HepG2 (cell line): Measurements from ENCODE around the gene MYRIP. TPM values are rescaled to one million over a fixed set of nuclear protein-coding genes. Genes with fewer than 3 reads are reported as not detected.

Source experiments
- ATAC-seq: fragments of 200-7000 bp; cut with Tn5 transposase; 3 replicates; pipeline ENCODE4 v1.9.1; 2020; ENCODE audit warnings: mild to moderate bottlenecking, moderate library complexity
- BruUV-seq: library from RNA; stranded (reverse); fragments of 400-500 nt; replicated peaks from 2 replicates; lab custom pipeline; 2021; lab: Mats Ljungman, UMichigan
- CTCF ChIA-PET: fragments of 300-600 bp; formaldehyde crosslinking; extraction: SDS; loops from one replicate; lab custom pipeline; 2021; ENCODE audit warnings: low total read pairs, inconsistent platforms, low intra/inter-chr PET ratio; lab: Yijun Ruan, JAX
- POLR2A ChIA-PET: fragments of 350-600 bp; sonication (Branson Sonifier 250); formaldehyde crosslinking; loops from one replicate; lab custom pipeline; 2020; ENCODE audit warnings: antibody characterized with exemption, inconsistent platforms; lab: Yijun Ruan, JAX
- DNase-seq: peaks from one replicate; pipeline ENCODE4 v3.0.0-alpha.2; 2015; ENCODE audit warnings: low spot score
- FAIRE-seq: peaks from 3 replicates; lab custom pipeline; 2011; peaks lifted over from hg19 to GRCh38; lab: Jason Lieb, UNC
- H2AFZ ChIP-seq: one replicate; pipeline ENCODE4 v1.6.1; 2011; ENCODE audit warnings: low read length, inconsistent platforms
- H3K27ac ChIP-seq: fragments of 300-600 bp; 3 replicates; pipeline ENCODE4 v1.8.0; 2011; ENCODE audit warnings: mixed run types, mild to moderate bottlenecking, mixed read lengths, low read length, inconsistent platforms; ENCODE audit not compliant: insufficient read depth; ENCODE audit errors: extremely low read length
- H3K27me3 ChIP-seq, 2 experiments: fragments of 200-600 bp in 1 of 2; 2 replicates in 1 of 2; 3 replicates in 1 of 2; pipeline versions ENCODE4 v1.6.0 to v1.8.0; 2011; ENCODE audit warnings: low read length in 2 of 2, mild to moderate bottlenecking in 2 of 2, moderate library complexity in 2 of 2, inconsistent platforms in 1 of 2; ENCODE audit not compliant: insufficient read depth in 2 of 2, control insufficient read depth in 1 of 2
- H3K36me3 ChIP-seq, 2 experiments: fragments of 200-600 bp in 1 of 2; replicated peaks in 1 of 2; 2 replicates in 1 of 2; 3 replicates in 1 of 2; pipeline versions ENCODE4 v1.5.1 to v1.8.0; 2011; ENCODE audit warnings: low read length in 2 of 2, inconsistent platforms in 1 of 2; ENCODE audit not compliant: insufficient read depth in 2 of 2, control insufficient read depth in 1 of 2
- H3K4me1 ChIP-seq: 2 replicates; pipeline ENCODE4 v1.5.1; 2012; ENCODE audit warnings: low read length, inconsistent platforms; ENCODE audit not compliant: insufficient read depth
- H3K4me2 ChIP-seq: 2 replicates; pipeline ENCODE4 v1.6.0; 2011; ENCODE audit warnings: low read depth, low read length, inconsistent platforms
- H3K4me3 ChIP-seq, 3 experiments: fragments of 200-600 bp in 1 of 3; sonication (generic), shearing (Covaris generic) in 1 of 3; replicated peaks in 1 of 3; 2 replicates each; pipeline ENCODE4 v1.5.1; 2011 to 2016; ENCODE audit warnings: low read length in 3 of 3, inconsistent platforms in 2 of 3, low read depth in 2 of 3, mild to moderate bottlenecking in 2 of 3, control low read depth in 1 of 3, mixed read lengths in 1 of 3; ENCODE audit not compliant: insufficient read depth in 1 of 3
- H3K79me2 ChIP-seq: one replicate; pipeline ENCODE4 v1.6.1; 2011; ENCODE audit warnings: low read length, inconsistent platforms; ENCODE audit not compliant: insufficient read depth
- H3K9ac ChIP-seq: 2 replicates; pipeline ENCODE4 v1.6.0; 2011; ENCODE audit warnings: mild to moderate bottlenecking, low read depth, low read length, inconsistent platforms; ENCODE audit not compliant: insufficient read depth
- H3K9me3 ChIP-seq: 2 replicates; pipeline ENCODE4 v1.5.1; 2012; ENCODE audit warnings: mild to moderate bottlenecking, low read length
- H4K20me1 ChIP-seq: 2 replicates; pipeline ENCODE4 v1.6.0; 2011; ENCODE audit warnings: inconsistent platforms, mild to moderate bottlenecking, low read length, moderate library complexity; ENCODE audit not compliant: insufficient read depth
- AGO2 ChIP-seq: fragments of 200-400 bp; formaldehyde crosslinking; optimal IDR thresholded peaks from 2 replicates; pipeline ENCODE3; 2017; ENCODE audit warnings: mild to moderate bottlenecking, low read depth, low read length, moderate library complexity
- CHCHD3 ChIP-seq: sonication (generic); formaldehyde crosslinking; IDR thresholded peaks from 2 replicates; pipeline ENCODE4 v1.8.0; 2022; ENCODE audit warnings: mild to moderate bottlenecking, missing genetic modification reagents, moderate library complexity
- EED ChIP-seq: sonication (generic); formaldehyde crosslinking; IDR thresholded peaks from 2 replicates; pipeline ENCODE4 v1.5.0; 2020; ENCODE audit warnings: mild to moderate bottlenecking, missing genetic modification reagents
- GPBP1L1 ChIP-seq: sonication (generic); formaldehyde crosslinking; IDR thresholded peaks from 2 replicates; pipeline ENCODE4 v1.5.0; 2020; ENCODE audit warnings: mild to moderate bottlenecking, missing genetic modification reagents
- KLF15 ChIP-seq: sonication (generic); formaldehyde crosslinking; IDR thresholded peaks from 2 replicates; pipeline ENCODE4 v1.8.1; 2023; ENCODE audit warnings: borderline replicate concordance, mild to moderate bottlenecking, inconsistent platforms, missing genetic modification reagents, mixed read lengths
- NFIB ChIP-seq: sonication (generic); formaldehyde crosslinking; IDR thresholded peaks from 2 replicates; pipeline ENCODE4 v1.9.0; 2021; ENCODE audit warnings: missing genetic modification reagents, mild to moderate bottlenecking, borderline replicate concordance
- PCBP1 ChIP-seq: fragments of 200-400 bp; formaldehyde crosslinking; IDR thresholded peaks from 2 replicates; pipeline ENCODE4 v1.6.1; 2017; ENCODE audit warnings: mild to moderate bottlenecking, low read depth, low read length, borderline replicate concordance
- TBX2 ChIP-seq: sonication (generic); formaldehyde crosslinking; IDR thresholded peaks from 2 replicates; pipeline ENCODE4 v1.5.0; 2020; ENCODE audit warnings: missing genetic modification reagents, mild to moderate bottlenecking, borderline replicate concordance
- ZBTB7B ChIP-seq: sonication (generic); formaldehyde crosslinking; IDR thresholded peaks from 2 replicates; pipeline ENCODE4 v1.4.0; 2020; ENCODE audit warnings: missing genetic modification reagents
- ZNF251 ChIP-seq: sonication (generic); formaldehyde crosslinking; IDR thresholded peaks from 2 replicates; pipeline ENCODE4 v1.9.0; 2021; ENCODE audit warnings: mild to moderate bottlenecking, missing genetic modification reagents
- ZNF430 ChIP-seq: sonication (generic); formaldehyde crosslinking; IDR thresholded peaks from 2 replicates; pipeline ENCODE4 v1.9.0; 2021; ENCODE audit warnings: mild to moderate bottlenecking, missing genetic modification reagents
- ZNF501 ChIP-seq: sonication (generic); formaldehyde crosslinking; IDR thresholded peaks from 2 replicates; pipeline ENCODE4 v1.5.1; 2020; ENCODE audit warnings: mild to moderate bottlenecking, moderate library complexity, missing genetic modification reagents
- ZNF563 ChIP-seq: sonication (generic); formaldehyde crosslinking; IDR thresholded peaks from 2 replicates; pipeline ENCODE4 v1.8.0; 2022; ENCODE audit warnings: mild to moderate bottlenecking, moderate library complexity, missing genetic modification reagents
- WGBS: methylation state at CpG from one replicate; pipeline ENCODE4 v1.1.6; 2017; ENCODE audit warnings: low lambda C conversion rate; 5-methylcytosine and 5-hydroxymethylcytosine counted together
- in situ Hi-C: cut with HindIII; loops from 2 replicates; pipeline ENCODE4 v1.10.0; 2017; ENCODE audit warnings: low pct_unique_long_range_greater_than_20kb; ENCODE audit not compliant: extremely low pct_ligation_motif_present
- intact Hi-C: fragments of 100-400 bp; cut with micrococcal nuclease; formaldehyde crosslinking; loops from one replicate; pipeline ENCODE4 v1.10.0; 2022; ENCODE audit not compliant: unreplicated experiment
- polyA plus RNA-seq, 8 experiments: library from polyadenylated mRNA; depleted of rRNA in 3 of 8; stranded (reverse) in 7 of 8; unstranded in 1 of 8; fragments of >200 nt; fragmentation: Illumina TruSeq in 4 of 8; extraction: Trizol in 4 of 8; gene quantifications; 2 replicates each; pipeline versions ENCODE4 v1.2.1 to v1.2.3, GENCODE V29; 2011 to 2016; ENCODE audit warnings: low read depth in 4 of 8, missing spikeins in 1 of 8, mixed read lengths in 1 of 8; ENCODE audit not compliant: insufficient read depth in 1 of 8
- total RNA-seq, 5 experiments: library from RNA; depleted of rRNA; stranded (reverse); fragments of >200 nt; fragmentation: Illumina TruSeq; extraction: Trizol; gene quantifications; 2 replicates each; pipeline ENCODE4 v1.2.3, GENCODE V29; 2016; ENCODE audit warnings: low read depth in 1 of 5
- TF ChIP-seq, protein P1 (sequence below): sonication (generic); formaldehyde crosslinking; IDR thresholded peaks from 2 replicates; pipeline ENCODE4 v1.4.0; 2020; ENCODE audit warnings: missing genetic modification reagents

Gene MYRIP
- total and polyA plus RNA-seq, 2 of the 13 experiments (the other 11 are each of a cell fraction or from before 2014, with no cell fraction given): 0.64 to 0.84 TPM

GRCh38 chr3:39791603-39792002, 17.8 kb upstream of the MYRIP start (continued):
- TF ChIP-seq ZBTB7B (CRISPR knock-in tag): no peak

DNA sequence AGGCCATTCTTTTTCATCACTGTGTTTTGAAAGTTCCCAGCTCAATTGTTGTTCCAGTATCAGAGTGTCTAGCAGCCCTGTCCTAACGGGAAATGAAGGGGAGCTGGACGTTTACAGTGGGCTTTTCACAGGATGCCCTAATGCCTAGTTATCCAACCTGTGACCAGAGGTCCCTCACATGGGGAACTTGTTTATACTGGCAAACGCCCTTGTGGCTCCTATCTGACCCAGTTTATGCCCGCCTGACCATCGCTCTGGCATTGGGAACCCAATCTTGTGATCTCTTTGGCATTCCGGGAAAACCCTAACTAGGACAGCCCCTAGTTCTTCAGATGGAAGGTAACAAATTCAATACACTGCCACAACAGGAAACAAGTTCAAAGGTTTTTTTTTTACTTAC, 14.5 kb upstream of the MYRIP start:
- no peak overlapping the region for H3K27ac ChIP-seq
- H3K36me3 ChIP-seq: no peaks in the 10 kb centered on the region
- H3K27me3 ChIP-seq: no peaks in the 10 kb centered on the region
- WGBS: 28% methylated on average over 6 of the region's 6 CpGs
- no peaks in the 10 kb centered on the region for H3K79me2 ChIP-seq
- no peak for ATAC-seq
- H2AFZ ChIP-seq: no peak overlapping the region
- H3K9me3 ChIP-seq: no peaks in the 10 kb centered on the region
- no peaks in the 10 kb centered on the region for H4K20me1 ChIP-seq
- CTCF ChIA-PET: no interaction called here
- no peak overlapping the region for H3K9ac ChIP-seq
- no peak for FAIRE-seq
- POLR2A ChIA-PET: no interaction called here
- no peak for DNase-seq
- no peak overlapping the region for H3K4me3 ChIP-seq
- H3K4me1 ChIP-seq: peaks cover 7% of the 10 kb centered on the region
- in situ Hi-C loops: no loop called here
- intact Hi-C loops: no loop called here
- no TSS peak for BruUV-seq
- H3K4me2 ChIP-seq: no peak overlapping the region
- TF ChIP-seq KLF15 (CRISPR knock-in tag): no peak
- no peak for TF ChIP-seq ZNF501 (CRISPR knock-in tag)
- TF ChIP-seq ZNF251: no peak

DNA sequence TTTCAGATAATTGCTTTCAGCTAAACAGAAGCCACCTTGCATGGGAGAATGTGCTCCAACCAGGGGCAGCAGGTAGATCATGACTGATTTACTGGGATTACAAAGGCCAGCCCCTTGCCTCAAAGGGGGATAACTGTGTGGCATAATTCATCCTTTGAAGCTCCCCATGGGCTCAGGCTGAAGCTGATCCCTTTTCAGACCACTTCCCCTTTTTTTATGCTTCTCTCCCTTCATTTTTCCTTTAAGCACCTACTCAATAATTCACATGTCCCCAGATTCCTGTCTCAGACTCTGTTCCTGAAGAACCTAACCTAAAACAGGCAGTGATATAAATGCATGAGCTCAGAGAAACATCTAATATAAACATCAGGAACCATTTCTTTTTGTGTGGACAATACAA, 8.2 kb upstream of the MYRIP start:
- H3K4me3 ChIP-seq: no peak overlapping the region
- H3K9me3 ChIP-seq: no peaks in the 10 kb centered on the region
- H3K27ac ChIP-seq: no peak overlapping the region
- ChIA-PET CTCF (no interaction called here), POLR2A (no interaction called here)
- no peaks in the 10 kb centered on the region for H3K36me3 ChIP-seq
- peaks cover 22% of the 10 kb centered on the region for H3K4me1 ChIP-seq
- no peaks in the 10 kb centered on the region for H4K20me1 ChIP-seq
- H2AFZ ChIP-seq: no peak overlapping the region
- in situ Hi-C loops (no loop called here), intact Hi-C loops (no loop called here)
- H3K27me3 ChIP-seq: no peaks in the 10 kb centered on the region
- DNase-seq (no peak), ATAC-seq (no peak), FAIRE-seq (no peak)
- H3K4me2 ChIP-seq: no peak overlapping the region
- no peaks in the 10 kb centered on the region for H3K79me2 ChIP-seq
- no peak overlapping the region for H3K9ac ChIP-seq
- no TSS peak for BruUV-seq
- TF ChIP-seq CHCHD3 (no peak), NFIB (CRISPR knock-in tag) (no peak), PCBP1 (no peak), ZNF563 (CRISPR knock-in tag) (no peak), TBX2 (CRISPR knock-in tag) (no peak), GPBP1L1 (CRISPR knock-in tag) (no peak), AGO2 (no peak), EED (no peak), ZNF430 (no peak)
- TF ChIP-seq, protein P1, sequence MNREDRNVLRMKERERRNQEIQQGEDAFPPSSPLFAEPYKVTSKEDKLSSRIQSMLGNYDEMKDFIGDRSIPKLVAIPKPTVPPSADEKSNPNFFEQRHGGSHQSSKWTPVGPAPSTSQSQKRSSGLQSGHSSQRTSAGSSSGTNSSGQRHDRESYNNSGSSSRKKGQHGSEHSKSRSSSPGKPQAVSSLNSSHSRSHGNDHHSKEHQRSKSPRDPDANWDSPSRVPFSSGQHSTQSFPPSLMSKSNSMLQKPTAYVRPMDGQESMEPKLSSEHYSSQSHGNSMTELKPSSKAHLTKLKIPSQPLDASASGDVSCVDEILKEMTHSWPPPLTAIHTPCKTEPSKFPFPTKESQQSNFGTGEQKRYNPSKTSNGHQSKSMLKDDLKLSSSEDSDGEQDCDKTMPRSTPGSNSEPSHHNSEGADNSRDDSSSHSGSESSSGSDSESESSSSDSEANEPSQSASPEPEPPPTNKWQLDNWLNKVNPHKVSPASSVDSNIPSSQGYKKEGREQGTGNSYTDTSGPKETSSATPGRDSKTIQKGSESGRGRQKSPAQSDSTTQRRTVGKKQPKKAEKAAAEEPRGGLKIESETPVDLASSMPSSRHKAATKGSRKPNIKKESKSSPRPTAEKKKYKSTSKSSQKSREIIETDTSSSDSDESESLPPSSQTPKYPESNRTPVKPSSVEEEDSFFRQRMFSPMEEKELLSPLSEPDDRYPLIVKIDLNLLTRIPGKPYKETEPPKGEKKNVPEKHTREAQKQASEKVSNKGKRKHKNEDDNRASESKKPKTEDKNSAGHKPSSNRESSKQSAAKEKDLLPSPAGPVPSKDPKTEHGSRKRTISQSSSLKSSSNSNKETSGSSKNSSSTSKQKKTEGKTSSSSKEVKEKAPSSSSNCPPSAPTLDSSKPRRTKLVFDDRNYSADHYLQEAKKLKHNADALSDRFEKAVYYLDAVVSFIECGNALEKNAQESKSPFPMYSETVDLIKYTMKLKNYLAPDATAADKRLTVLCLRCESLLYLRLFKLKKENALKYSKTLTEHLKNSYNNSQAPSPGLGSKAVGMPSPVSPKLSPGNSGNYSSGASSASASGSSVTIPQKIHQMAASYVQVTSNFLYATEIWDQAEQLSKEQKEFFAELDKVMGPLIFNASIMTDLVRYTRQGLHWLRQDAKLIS (CRISPR knock-in tag): no peak
